Measurements from ENCODE around the gene TEX55. TPM values are rescaled to one million over a fixed set of nuclear protein-coding genes. Genes with fewer than 3 reads are reported as not detected.
"Not testable (repeated sequence)": the region's sequence is repeated elsewhere in the genome, so short reads cannot be mapped to it uniquely, and the experiment has no call there.

Gene TEX55
- total and polyA plus RNA-seq, 10 donors: not detected

GRCh38 chr3:119104031-119104430 lies 41.9 kb upstream of the TEX55 start:
- intact Hi-C loops (cut with DNase I; ENCODE audit: low total_unique reads): no loop called here
- WGBS, 5 donors: 78 to 90% (median 83%) methylated on average over 4 of the region's 4 CpGs
- Histone ChIP-seq H3K9me3 (no peaks in the 10 kb centered on the region), H3K4me1 (no peaks in the 10 kb centered on the region), H3K36me3 (no peaks in the 10 kb centered on the region), H3K4me3 (no peak overlapping the region), H3K27me3 (replicated peaks in 1 of 7) (no peaks in the 10 kb centered on the region), H3K27ac (no peak overlapping the region)
- DNase-seq: no peak
- TF ChIP-seq CTCF (IDR thresholded peaks at IDR 0.05 in 8 of 11, conservative IDR thresholded peaks at IDR 0.05 in 3 of 11): no peak
- TF ChIP-seq POLR2A (IDR thresholded peaks at IDR 0.05): no peak
- no peak for TF ChIP-seq POLR2AphosphoS5 (IDR thresholded peaks at IDR 0.05)

GRCh38 chr3:119118330-119118729 lies 27.6 kb upstream of the TEX55 start:
- H3K4me3 ChIP-seq; DNase-seq; H3K4me1 ChIP-seq; intact Hi-C loops (cut with DNase I; ENCODE audit: low total_unique reads); H3K27ac ChIP-seq; H3K36me3 ChIP-seq: not testable (repeated sequence)
- 40 to 80% (median 73%) methylated on average over 2 to 3 of the region's 3 CpGs for WGBS, 5 donors
- H3K27me3 ChIP-seq (replicated peaks in 1 of 7): peaks cover 0 to 16% (median 0%) of the 10 kb centered on the region in 7 donors
- peaks cover 0 to 54% (median 28%) of the 10 kb centered on the region in 8 donors for H3K9me3 ChIP-seq

GRCh38 chr3:119120480-119120879 lies 25.5 kb upstream of the TEX55 start:
- no peak for DNase-seq
- Histone ChIP-seq H3K36me3 (no peaks in the 10 kb centered on the region), H3K4me1 (no peaks in the 10 kb centered on the region), H3K4me3 (no peak overlapping the region), H3K27ac (no peak overlapping the region), H3K9me3 (peaks cover 0 to 40% (median 23%) of the 10 kb centered on the region in 8 donors), H3K27me3 (replicated peaks in 1 of 7) (peaks cover 0 to 9% (median 0%) of the 10 kb centered on the region in 7 donors)
- intact Hi-C loops (cut with DNase I; ENCODE audit: low total_unique reads): no loop called here
- 76 to 87% (median 83%) methylated on average over 2 of the region's 2 CpGs for WGBS, 5 donors
- TF ChIP-seq POLR2A (IDR thresholded peaks at IDR 0.05) (no peak), POLR2AphosphoS5 (IDR thresholded peaks at IDR 0.05) (no peak), CTCF (IDR thresholded peaks at IDR 0.05 in 8 of 11, conservative IDR thresholded peaks at IDR 0.05 in 3 of 11) (no peak)

GRCh38 chr3:119122350-119122749 lies 23.6 kb upstream of the TEX55 start:
- Histone ChIP-seq H3K4me3 (no peak overlapping the region), H3K4me1 (no peaks in the 10 kb centered on the region), H3K27me3 (replicated peaks in 1 of 7) (peaks cover 0 to 15% (median 0%) of the 10 kb centered on the region in 7 donors), H3K36me3 (no peaks in the 10 kb centered on the region), H3K27ac (no peak overlapping the region), H3K9me3 (peaks cover 0 to 29% (median 20%) of the 10 kb centered on the region in 8 donors)
- WGBS, 5 donors: 42 to 48% (median 46%) methylated on average over 3 of the region's 3 CpGs
- intact Hi-C loops (cut with DNase I; ENCODE audit: low total_unique reads): no loop called here
- no peak for DNase-seq
- TF ChIP-seq POLR2AphosphoS5 (IDR thresholded peaks at IDR 0.05) (no peak), CTCF (IDR thresholded peaks at IDR 0.05 in 8 of 11, conservative IDR thresholded peaks at IDR 0.05 in 3 of 11) (no peak), POLR2A (IDR thresholded peaks at IDR 0.05) (no peak)

- TF ChIP-seq CTCF (IDR thresholded peaks at IDR 0.05 in 8 of 11, conservative IDR thresholded peaks at IDR 0.05 in 3 of 11): no peak
- TF ChIP-seq POLR2AphosphoS5 (IDR thresholded peaks at IDR 0.05): no peak
- no peak for TF ChIP-seq POLR2A (IDR thresholded peaks at IDR 0.05)
- Histone ChIP-seq H3K27me3 (replicated peaks in 1 of 7) (peaks cover 0 to 10% (median 0%) of the 10 kb centered on the region in 7 donors), H3K27ac (no peak overlapping the region), H3K9me3 (peaks cover 0 to 1% (median 0%) of the 10 kb centered on the region in 8 donors), H3K4me1 (no peaks in the 10 kb centered on the region), H3K4me3 (no peak overlapping the region), H3K36me3 (no peaks in the 10 kb centered on the region)
- intact Hi-C loops (cut with DNase I; ENCODE audit: low total_unique reads): no loop called here
- no peak for DNase-seq
- WGBS, 5 donors: 90 to 95% (median 92%) methylated on average over 10 of the region's 10 CpGs
Observed at GRCh38 chr3:119125342-119125741, 20.6 kb upstream of the TEX55 start.

All from spleen (tissue), 11 donors.